Suppressor macrophage treated with lipopolysaccharide for 4 hours (primary cell): ENCODE data around the gene TRAPPC2.

Experiments
- DNase-seq: peaks from one replicate; pipeline ENCODE4 v3.0.0-alpha.2; 2020

Gene TRAPPC2

DNA sequence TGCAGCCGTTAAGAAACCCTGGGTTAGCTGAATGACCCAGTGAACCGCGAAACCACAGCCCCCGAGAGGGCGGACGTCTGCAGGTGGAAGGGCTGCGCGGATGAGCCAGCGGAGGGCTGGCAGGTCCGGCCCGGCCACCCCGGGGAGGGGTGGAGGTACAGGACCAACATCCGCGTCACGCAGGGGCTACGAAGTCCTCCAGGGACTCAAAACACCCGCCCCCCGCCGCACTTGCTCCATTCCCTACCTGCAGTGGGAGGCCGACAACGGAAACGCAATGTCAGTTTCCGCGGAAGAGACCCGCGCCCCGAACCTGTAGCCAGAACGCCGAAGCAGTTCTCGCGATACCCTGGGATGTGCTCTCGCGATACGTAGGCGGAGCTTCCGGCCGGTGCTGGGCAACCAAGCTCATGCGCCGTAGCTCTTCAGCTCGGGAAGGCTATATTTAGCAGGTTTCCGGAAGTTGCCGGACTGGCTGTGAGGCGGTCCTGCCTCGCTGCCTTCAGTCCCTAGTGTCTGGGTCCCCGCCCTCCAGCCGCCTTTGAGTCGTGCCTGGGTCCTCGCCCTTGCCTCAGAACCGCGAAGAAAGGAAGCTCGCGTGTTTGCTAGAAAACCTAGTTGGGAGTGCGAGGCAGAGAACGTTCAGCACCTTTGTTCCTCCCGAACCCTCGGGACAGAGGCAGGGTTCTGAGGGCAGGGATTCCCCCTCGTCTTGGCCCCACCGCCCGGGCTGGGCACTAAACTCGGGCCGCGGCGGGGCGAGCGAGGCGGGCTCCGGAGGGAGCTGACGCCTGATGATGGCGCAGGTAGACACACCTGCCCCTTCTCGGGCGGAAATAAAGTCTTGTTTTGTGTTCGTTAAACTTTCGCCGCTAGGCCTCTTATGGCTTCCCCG is at the start of gene TRAPPC2, which contains the start of gene OFD1:
Gene TRAPPC2, minus strand, starts transcription at position 343 of the 895 bp plus-strand sequence. CDS start 14,657 bp downstream, outside the sequence.
Gene OFD1, plus strand, starts transcription at position 471 of the 895 bp plus-strand sequence. Its CDS starts 324 bp downstream, at position 795.
- DNase-seq, result peak; percentile 92

DNA sequence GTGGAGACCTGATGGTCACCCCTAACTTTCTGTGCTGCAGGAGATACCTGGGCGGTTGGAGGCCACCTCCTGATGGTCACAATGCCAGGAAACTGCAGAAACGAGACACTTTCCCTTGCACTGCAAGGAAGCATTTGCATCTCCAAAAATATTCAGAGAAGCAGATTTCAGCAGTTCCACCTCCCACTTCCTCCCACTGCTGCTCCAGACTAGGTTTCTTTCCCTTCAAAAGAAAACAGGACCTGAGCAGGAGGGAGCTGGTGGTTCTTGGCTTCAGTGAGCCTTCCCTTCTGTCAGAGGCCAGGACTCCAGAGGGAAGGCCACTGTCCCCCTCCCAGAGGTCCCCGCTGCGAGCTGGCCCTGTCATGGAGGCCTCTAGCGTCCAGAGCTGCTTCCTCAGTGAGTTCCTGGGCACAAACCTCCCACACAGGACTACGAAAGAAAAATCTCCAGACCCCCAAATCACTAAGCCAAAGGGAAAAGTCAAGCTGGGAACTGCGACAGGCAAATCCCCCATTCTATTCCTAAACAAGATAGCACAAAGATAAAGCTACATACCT is 46.5 kb upstream of the TRAPPC2 start:
- DNase-seq, result no peak

DNA sequence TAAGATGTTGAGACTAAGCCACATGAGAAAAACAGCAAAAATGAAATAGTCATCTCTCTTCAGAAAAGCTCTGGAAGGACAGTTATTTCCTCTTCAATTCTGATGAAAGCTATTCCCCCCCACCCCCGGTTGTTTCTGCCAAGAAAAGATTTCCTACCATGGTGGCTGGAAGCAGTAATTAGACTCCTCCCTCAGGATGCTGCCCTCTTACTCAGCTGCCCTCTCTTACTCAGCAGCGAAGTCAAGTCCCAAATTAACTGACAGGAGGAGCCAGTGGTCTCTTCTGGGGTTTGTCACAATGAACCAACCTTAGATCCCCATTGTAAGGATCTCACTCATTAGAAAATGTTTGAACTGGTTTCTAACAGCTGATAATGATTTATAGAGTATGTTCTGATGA is 44.5 kb upstream of the TRAPPC2 start:
- DNase-seq, result peak; percentile 40

GRCh38 chrX:13776387-13776786 is 42.0 kb upstream of the TRAPPC2 start:
- DNase-seq, result no peak

DNA sequence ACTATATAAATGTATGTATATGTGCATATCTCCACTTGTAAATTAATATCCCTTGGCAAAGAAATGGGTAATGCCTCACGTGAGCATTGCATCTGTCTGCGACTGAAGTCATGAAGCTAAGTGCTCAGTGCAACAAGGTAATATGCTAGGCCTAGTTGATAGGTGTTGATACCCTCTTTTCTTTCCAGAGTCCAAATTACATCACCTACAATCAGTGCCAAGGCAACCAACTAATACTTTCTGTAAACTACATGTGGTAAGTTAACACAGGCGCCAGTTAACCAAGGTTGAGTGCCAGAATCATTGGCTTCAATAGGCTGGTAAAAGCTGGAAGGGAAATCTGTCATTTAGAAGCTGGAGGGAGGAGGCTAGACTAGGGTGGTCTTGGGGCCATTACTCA is 41.4 kb upstream of the TRAPPC2 start:
- no peak for DNase-seq

DNA sequence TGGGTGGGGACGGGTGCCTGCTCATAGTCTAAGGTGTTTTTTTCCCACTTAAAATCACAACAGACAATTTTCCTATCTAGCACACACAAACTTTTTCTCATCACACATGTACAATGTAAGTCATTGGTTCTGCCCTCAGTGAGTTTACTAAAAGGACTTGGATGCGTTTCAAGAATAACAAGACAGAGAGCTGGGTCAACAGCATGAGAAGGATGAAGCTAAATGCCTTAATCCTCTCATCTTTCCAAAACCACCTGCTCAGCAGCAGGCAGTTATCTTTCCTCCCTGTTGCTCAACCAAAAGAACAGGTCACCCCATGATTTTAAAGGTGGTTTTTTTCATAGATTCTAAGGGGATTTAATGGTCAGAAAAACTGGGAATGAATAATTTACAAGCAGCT is 40.3 kb upstream of the TRAPPC2 start:
- no peak for DNase-seq

DNA sequence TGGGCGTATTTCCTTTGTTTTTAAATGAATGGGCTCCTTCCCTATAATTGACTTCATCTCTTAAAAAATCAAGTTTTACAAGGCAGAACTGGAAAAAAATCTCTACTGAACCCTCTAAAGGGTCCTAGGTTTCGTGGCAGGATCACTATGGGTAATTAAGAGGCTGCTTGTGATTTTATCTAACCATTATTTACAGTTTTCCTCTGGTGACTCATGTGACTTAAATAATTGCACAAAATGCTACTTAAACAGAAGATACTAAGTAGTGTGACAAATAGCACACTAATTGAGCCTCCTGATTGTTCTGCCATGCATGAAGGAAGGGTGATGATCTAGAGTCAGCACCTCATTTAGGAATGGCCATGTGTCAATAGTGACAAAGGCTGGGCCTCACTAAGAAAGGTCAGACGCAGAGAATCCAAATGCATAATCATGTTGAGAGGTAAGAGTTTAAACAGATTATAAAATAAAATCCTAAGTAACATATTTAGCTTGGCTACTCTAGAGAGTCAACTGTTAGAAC is 35.7 kb upstream of the TRAPPC2 start:
- DNase-seq, result no peak

DNA sequence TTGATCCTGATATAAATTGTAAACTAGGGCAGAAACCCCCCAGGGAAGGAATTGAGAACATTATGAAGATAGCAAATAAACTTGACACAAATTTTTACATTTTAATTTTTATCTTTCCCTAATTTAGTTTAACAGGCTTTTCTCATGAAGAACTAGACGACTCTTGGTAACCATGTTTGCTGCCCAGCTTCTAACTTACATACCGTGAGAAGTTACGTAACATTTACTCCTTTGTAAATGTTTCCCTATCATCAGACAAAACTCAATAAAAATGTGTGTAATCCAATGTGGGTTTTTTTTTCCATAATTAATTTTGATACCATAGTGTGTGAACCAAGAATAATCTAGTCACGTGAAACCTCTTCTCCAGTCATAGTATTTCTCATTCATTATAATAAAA is 34.5 kb upstream of the TRAPPC2 start:
- no peak for DNase-seq

DNA sequence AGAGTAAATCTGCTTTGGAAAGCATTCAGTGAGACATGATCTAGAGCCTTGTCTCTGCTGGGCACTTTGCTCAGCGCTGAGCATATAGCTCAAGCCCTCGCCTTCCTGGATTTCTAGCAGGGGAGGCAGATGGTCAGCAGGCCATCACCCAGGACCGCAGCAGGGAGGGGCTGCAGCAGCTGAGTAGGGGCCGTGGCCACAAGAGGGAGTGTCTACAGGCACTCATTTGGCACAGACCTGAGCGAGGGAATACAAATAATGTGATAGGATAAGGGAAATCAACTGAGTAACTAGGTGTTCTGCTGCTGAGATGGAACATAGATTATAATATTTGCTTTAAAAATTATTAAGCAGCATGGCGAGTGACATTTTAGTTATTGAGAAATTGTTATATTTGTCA is 30.3 kb upstream of the TRAPPC2 start:
- DNase-seq, result no peak

DNA sequence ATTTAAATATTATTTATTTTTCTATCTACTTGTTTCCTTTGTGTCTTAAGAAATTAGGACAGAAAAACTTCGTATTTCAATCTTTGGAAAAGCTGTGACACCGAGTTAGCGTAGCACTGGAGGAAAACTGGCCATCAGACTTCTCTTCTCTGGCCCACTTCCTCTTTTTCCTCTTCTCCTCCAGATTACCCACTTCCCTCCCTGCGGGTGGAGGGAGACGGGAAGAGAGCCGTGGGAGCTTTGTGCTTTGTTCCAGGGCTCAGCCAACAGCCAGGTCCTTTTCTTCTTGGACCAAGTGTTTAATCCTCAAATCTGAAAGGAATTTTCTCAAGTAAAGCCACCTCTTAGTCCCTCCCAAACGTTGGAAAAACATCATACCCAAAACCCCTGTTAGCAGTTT is 29.9 kb upstream of the TRAPPC2 start:
- DNase-seq, result peak; percentile 59

- no peak for DNase-seq
Measured at GRCh38 chrX:13763489-13763888, 29.1 kb upstream of the TRAPPC2 start.

- DNase-seq, result no peak
Measured at GRCh38 chrX:13761606-13762414, 27.4 kb upstream of the TRAPPC2 start.

GRCh38 chrX:13760426-13760825 is 26.0 kb upstream of the TRAPPC2 start:
- peak; percentile 31 for DNase-seq

- DNase-seq, result peak; percentile 40
Measured at GRCh38 chrX:13759152-13759718, 24.8 kb upstream of the TRAPPC2 start.

DNA sequence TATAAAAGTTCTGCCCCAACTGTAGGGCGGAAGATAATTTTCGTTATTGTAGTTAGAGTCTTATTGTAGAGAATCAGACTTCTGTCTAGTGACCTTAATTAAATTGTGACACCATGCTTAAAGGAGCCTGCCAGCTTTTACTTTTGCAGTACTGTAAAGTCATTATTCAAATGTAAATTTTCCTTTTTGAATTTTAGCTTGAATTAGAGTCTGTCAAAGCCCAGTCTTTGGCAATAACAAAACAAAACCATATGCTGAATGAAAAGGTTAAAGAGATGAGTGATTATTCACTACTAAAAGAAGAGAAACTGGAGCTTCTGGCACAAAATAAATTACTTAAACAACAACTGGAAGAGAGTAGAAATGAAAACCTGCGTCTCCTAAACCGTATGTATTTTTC is 22.0 kb upstream of the TRAPPC2 start:
- no peak for DNase-seq

- DNase-seq, result no peak
Measured at GRCh38 chrX:13755254-13755653, 20.8 kb upstream of the TRAPPC2 start.

DNA sequence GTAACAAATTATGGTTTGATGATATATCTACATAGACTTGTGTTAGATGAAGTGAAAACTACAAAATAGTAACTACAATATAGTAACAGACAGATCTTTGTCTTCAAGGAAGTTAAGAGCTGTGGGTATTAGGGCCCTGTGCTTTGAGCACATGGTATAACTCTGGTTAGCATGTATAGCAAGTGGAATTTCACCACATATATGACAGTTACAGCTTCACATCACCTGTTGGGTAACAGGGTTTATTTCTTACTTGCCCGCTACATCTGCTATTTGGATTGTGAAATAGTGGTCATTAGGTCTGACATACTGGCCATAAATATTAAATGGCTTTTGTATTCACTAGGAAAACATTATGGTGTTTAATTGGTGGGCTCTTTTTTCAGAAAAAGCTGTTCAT is 20.3 kb upstream of the TRAPPC2 start:
- DNase-seq, result no peak

DNA sequence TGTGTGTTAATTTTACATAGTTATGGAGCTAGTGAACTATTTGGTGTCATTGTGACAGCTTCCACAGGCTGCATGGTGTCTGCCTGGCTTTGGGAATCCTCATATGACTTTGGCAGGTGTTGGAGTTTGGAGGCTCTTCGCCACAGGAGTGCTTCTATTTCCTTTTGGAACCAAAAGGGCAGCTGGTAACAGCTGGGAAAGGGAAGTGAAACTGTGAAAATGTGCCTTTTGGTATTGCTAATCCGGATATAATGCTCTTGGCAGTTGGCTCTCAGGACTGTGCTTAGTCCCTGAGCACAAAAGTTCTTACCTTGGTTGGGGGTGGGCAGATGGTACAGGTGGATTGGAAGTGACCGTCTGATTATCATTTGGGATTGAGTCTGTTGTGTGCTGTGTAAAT is 18.2 kb upstream of the TRAPPC2 start:
- peak; percentile 43 for DNase-seq

DNA sequence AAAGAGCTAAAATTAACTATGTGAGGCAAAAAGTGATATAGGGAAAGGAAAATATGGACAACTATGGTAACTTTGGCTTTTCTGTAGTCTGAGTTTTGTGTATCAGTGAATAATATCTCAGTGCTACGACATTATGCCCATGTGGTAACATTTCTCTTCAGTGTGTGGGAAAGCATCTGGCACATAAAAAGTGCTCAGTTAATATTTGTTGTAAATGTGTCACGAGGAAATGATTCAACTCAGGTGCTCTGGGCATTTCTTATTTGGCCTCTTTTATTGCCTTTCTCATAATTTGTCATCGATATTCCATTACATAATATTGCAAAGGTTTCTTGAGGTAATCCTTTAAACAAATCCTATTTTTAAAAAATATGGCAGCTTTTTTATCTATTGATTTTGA is 17.7 kb upstream of the TRAPPC2 start:
- no peak for DNase-seq

GRCh38 chrX:13750812-13751211 is 16.4 kb upstream of the TRAPPC2 start:
- peak; percentile 14 for DNase-seq

GRCh38 chrX:13750204-13750603 is 15.8 kb upstream of the TRAPPC2 start:
- DNase-seq, result no peak

GRCh38 chrX:13748486-13748885 is 14.1 kb upstream of the TRAPPC2 start:
- no peak for DNase-seq

- DNase-seq, result peak; percentile 33
Measured at GRCh38 chrX:13747836-13748235, 13.4 kb upstream of the TRAPPC2 start.
